GM18867 (cell line): ENCODE measurements around the gene ZNF215.
"Not testable (repeated sequence)": the region's sequence is repeated elsewhere in the genome, so short reads cannot be mapped to it uniquely, and the experiment has no call there.

Experiments
- ATAC-seq: cut with Tn5 transposase; IDR thresholded peaks from one replicate; pipeline ENCODE4 v1.9.1; 2021; ENCODE audit warnings: mild to moderate bottlenecking, moderate library complexity; ENCODE audit not compliant: unreplicated experiment

ZNF215 gene

GRCh38 chr11:6926208-6927029 is at the start of gene ZNF215:
TSS of gene ZNF215 (plus strand) at chr11:6926426. CDS start at chr11:6932273, 5,847 bp downstream.
- ATAC-seq: peak; percentile 68

GRCh38 chr11:6876914-6877313 is 49.3 kb upstream of the ZNF215 start:
- peak; percentile 69 for ATAC-seq

- ATAC-seq: no peak
Measured at GRCh38 chr11:6882751-6883150, 43.5 kb upstream of the ZNF215 start.

- not testable (repeated sequence) for ATAC-seq
Measured at GRCh38 chr11:6887711-6888110, 38.5 kb upstream of the ZNF215 start.

- no peak for ATAC-seq
Measured at GRCh38 chr11:6888830-6889229, 37.4 kb upstream of the ZNF215 start.

- ATAC-seq: no peak
Measured at GRCh38 chr11:6889835-6890234, 36.4 kb upstream of the ZNF215 start.

GRCh38 chr11:6892400-6892799 is 33.8 kb upstream of the ZNF215 start, which contains the start of gene OR2D2:
TSS of gene OR2D2 (minus strand) at chr11:6892500. CDS start at chr11:6892500, 0 bp downstream.
- no peak for ATAC-seq

GRCh38 chr11:6894097-6894496 is 32.1 kb upstream of the ZNF215 start:
- no peak for ATAC-seq

GRCh38 chr11:6895010-6895409 is 31.2 kb upstream of the ZNF215 start:
- peak; percentile 98 for ATAC-seq

- ATAC-seq: no peak
Measured at GRCh38 chr11:6898911-6899310, 27.3 kb upstream of the ZNF215 start.

- no peak for ATAC-seq
Measured at GRCh38 chr11:6900327-6900999, 25.8 kb upstream of the ZNF215 start.

- ATAC-seq: not testable (repeated sequence)
Measured at GRCh38 chr11:6904804-6905203, 21.4 kb upstream of the ZNF215 start.

- no peak for ATAC-seq
Measured at GRCh38 chr11:6911378-6911777, 14.8 kb upstream of the ZNF215 start.

GRCh38 chr11:6911948-6912347 is 14.3 kb upstream of the ZNF215 start:
- ATAC-seq: no peak

GRCh38 chr11:6919698-6920097 is 6.5 kb upstream of the ZNF215 start:
- no peak for ATAC-seq

- ATAC-seq: no peak
Measured at GRCh38 chr11:6920702-6921101, 5.5 kb upstream of the ZNF215 start, which contains the start of gene OR2D3. TSS of gene OR2D3 (plus strand) at chr11:6921002. CDS start at chr11:6921002, 0 bp downstream.

GRCh38 chr11:6925007-6925577 is 1.1 kb upstream of the ZNF215 start:
- no peak for ATAC-seq

GRCh38 chr11:6925636-6926207 is 504 bp upstream of the ZNF215 start:
- ATAC-seq: peak; percentile 14

GRCh38 chr11:6927030-6927617 is 898 bp downstream of the ZNF215 start:
- peak; percentile 77 for ATAC-seq

- ATAC-seq: no peak
Measured at GRCh38 chr11:6928916-6929315, 2.7 kb downstream of the ZNF215 start.

- no peak for ATAC-seq
Measured at GRCh38 chr11:6931146-6931713, 5.0 kb downstream of the ZNF215 start.
